HG02852 (cell line): ENCODE results near the gene PIEZO2.

Experiments used
- ATAC-seq: cut with Tn5 transposase; IDR thresholded peaks from one replicate; pipeline ENCODE4 v1.9.1; 2021; ENCODE audit warnings: mild to moderate bottlenecking, moderate library complexity; ENCODE audit not compliant: unreplicated experiment

The PIEZO2 gene

DNA sequence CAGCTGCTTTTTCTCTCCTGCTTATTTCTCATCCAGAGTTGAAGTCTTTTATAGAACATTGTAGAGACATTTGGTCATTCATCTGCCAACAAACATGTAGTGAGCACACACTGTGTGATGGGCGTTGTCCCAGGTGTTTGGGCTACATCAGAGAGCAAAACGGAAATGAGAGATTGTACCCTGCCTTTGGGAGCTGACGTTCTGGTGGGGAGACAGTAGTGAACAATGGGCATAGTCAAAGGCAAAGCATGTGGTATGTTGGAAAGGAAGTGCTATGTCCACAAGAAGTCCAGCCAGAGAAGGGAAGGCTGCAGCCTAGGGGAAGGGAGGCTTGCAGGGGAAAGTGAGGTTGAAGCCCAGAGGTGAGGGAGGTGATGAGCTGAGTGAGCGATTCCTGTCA is 78.1 kb downstream of the PIEZO2 start:
- ATAC-seq: no peak

DNA sequence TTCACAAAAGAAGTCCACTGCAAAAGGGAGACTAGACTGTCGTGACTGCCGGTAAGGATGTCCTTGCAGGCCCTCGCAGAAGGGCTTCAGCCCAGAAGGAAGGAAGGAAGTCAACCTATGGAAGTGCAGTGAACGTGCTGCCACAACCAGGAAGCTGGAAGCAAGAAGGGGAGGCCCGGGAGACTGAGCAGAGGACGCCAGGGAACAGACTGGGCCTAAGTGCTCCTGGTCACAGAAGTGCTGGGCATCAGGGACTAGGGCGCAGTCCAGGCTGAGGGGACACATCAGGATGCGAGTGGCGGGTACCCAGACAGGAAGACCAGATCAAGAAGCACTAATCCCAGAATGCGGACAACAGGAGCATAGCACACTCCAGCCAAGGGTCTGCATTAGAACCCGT is 78.8 kb downstream of the PIEZO2 start:
- no peak for ATAC-seq

- no peak for ATAC-seq
Measured at GRCh38 chr18:11066038-11066437, 83.3 kb downstream of the PIEZO2 start.

- no peak for ATAC-seq
Measured at GRCh38 chr18:11064727-11065460, 84.5 kb downstream of the PIEZO2 start.

GRCh38 chr18:11064106-11064505 is 85.3 kb downstream of the PIEZO2 start:
- ATAC-seq: no peak

DNA sequence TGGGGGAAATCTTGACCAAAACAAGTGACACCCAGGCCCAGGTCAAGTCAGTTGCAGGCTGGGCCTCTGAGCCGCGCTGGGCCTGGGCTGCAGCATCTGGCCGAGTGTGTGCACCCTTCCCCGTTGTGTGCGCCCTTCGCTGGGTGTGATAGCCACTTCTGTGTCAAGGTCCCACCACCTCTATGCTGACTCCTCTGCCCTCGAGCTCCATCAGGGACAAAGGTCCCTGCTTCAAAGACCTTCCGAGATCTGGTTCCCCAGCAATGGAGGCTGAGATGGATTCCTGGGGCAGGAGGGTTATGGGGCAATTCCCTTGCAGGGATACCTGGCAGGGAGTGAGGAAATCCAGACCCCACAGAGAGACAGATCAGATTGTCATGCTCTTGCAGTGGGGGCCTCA is 93.6 kb downstream of the PIEZO2 start:
- no peak for ATAC-seq

- no peak for ATAC-seq
Measured at GRCh38 chr18:11054497-11054896, 94.9 kb downstream of the PIEZO2 start.

DNA sequence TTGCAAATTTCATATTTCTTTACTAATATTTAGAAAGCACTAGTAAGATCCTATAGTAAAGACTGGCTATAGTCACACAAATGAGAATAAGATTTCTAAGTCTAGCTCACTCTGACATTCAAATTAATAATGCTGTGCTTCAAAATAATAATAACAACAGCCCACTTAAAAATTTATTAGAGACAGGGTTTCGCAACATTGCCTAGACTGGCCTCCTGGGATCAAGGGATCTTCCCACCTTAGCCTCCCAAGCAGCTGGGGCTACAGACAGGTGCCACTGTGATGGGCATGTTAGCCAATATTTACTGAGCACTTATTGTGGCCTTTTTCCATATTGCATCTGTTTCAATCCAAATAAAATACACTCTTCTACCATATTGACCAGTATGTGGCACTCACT is 96.1 kb downstream of the PIEZO2 start:
- no peak for ATAC-seq

DNA sequence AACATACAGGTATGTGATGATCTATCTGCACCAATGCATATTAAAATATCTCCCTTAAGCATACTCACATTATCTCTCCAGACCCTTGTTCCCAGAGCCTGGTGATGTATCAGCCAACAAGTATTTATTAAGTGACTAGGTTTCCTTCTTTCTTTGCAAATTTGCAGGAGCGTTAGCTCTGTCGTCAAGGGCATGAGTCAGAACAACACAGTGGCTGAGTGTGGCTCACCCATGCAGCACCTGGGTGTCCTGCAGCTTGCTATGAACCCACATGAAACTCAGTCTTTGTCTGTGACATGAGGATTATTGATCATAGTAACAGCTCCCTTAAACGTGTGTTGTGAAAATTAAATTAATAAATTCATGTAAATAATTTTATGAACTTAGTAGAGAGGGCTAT is 96.6 kb downstream of the PIEZO2 start:
- no peak for ATAC-seq

- ATAC-seq: no peak
Measured at GRCh38 chr18:11051462-11051861, 97.9 kb downstream of the PIEZO2 start.

GRCh38 chr18:11050966-11051365 is 98.4 kb downstream of the PIEZO2 start:
- no peak for ATAC-seq

DNA sequence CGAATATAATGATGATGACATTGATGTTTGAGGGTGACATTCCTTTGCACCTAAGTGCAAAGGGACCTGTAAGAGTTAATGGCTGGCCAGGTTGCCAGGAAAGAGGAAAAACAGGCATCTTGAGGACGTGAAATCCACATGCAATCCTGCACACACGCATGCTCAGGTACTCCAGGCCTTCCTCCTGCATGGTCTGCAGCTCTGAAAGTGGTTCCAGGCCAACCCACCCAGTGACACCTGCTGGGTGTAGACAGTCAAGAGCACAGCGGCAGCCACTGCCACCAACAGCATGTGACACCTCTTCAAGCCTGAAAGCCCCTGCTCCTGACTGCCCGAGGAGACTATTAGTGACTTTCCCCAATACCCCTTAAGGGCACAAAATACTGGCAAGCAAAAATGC is 101.6 kb downstream of the PIEZO2 start:
- ATAC-seq: no peak

- ATAC-seq: no peak
Measured at GRCh38 chr18:11047156-11047555, 102.2 kb downstream of the PIEZO2 start.

GRCh38 chr18:11046140-11046539 is 103.2 kb downstream of the PIEZO2 start:
- ATAC-seq: no peak

DNA sequence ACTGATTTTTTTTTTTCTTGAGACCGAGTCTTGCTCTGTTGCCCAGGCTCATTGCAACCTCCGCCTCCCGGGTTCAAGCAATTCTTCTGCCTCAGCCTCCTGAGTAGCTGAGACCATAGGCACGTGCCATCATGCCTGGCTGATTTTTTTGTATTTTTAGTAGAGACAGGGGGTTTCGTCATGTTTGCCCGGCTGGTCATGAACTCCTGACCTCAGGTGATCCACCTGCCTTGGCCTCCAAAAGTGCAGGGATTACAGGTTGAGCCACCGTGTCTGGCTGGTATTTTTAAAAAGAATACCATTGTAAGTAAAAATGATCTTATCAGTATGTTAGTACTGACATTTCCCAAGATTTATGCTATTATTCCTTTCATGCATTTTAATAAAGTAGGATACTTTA is 105.7 kb downstream of the PIEZO2 start:
- no peak for ATAC-seq

DNA sequence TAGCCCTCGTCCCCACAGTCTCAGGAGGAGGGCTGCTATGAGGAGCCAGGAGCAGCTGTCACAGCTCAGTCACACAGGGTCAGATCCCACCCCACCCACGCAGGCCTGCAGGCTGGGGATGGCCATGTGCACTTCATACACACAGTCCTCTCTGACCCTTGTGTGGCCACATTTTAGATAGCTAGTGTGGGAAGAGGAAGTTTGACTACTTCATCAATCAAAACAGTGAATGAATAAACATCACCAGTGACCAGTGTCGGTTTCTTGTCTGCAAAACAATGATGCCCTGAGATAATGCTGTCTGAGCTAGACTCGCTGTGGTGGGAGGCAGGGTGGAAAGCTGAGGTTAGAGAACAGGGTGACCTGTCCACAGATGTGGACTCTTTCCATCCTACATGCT is 107.1 kb downstream of the PIEZO2 start:
- no peak for ATAC-seq

DNA sequence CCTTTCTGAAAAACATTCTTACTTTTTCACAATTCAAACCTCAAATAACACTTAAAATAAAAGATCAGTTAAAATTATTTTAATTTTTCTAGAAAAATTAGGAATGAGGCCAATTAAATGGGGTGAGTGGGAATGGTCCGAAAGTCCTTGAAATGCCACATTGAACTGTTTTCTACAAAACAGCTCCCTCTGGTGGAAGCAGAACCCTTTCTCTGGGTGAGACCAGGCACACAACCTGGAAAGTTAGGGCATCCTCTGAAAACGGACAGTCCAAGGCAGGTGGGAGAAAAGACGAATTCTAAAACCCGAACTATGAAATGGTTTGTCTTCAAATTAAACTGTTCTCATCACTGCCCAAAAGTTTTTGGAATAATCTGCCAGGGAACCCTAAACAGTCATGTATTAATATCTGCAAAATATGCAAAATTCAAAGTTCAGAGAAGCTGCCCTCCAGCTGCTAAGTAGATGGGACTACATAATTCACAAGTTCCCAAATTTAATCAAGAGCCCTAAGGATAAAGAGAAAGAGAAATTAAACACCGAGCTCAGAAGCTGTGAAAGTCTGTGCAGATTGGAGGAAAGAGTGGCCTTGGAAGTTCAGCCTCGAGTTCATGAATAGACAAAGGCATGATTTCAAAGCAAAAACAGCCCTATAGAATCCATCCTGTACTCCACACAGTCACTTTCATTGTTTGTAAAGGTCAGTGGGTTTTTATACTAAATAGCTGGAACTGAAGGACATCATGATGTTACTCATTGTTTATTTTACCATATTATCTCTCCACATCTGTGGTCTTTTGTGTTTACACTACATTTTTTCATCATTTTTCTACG is 108.3 kb downstream of the PIEZO2 start:
- ATAC-seq: no peak

DNA sequence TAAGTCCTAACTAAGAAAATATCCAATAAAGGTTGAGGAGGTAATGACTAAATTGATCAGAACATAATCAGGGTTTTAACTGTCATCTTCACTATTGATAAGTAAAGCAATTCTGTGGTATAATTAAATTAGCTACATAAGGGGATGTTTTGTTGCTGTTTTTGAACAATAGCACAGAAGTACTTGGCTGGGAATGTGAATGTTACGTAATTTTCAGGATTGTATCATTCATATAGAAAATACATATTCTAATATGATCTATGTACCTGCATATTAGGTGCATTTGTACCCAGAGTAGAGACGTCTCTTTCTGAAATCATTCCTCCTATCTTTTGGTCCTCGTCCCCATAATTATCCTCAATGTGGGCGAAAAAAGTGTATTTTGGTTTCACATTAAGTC is 109.0 kb downstream of the PIEZO2 start:
- ATAC-seq: no peak

DNA sequence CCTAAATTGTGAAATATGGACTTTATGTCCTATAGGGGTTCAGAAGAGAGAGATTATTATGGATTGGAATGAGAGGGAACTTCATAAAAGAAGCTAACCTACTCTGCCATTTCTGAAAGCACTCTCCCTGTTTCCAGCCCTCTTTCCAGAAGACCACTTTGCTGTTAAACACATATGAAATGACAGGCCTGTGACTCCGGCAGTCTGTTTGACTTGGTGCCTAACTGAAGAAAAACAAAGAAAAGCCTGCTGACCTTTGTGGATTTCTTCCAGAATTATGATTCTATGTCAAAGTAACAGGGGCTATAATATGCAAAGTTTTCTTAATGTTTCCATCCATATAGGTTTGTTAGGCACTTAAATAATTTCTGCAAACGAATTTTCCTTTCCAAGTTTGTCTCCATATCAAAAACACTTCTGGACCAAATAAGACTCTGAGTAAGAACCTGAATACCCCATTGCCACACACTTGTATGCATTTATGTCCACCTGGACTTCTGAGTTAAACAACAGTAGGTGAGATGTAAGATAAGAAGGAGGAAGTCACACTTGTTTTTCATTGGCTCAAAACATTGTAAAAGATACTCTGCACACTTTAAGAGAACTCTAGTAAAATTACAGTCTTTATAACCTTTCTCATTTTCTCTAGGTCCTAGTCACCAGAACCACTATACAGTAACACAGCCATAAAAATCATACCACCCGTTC is 111.7 kb downstream of the PIEZO2 start:
- no peak for ATAC-seq

DNA sequence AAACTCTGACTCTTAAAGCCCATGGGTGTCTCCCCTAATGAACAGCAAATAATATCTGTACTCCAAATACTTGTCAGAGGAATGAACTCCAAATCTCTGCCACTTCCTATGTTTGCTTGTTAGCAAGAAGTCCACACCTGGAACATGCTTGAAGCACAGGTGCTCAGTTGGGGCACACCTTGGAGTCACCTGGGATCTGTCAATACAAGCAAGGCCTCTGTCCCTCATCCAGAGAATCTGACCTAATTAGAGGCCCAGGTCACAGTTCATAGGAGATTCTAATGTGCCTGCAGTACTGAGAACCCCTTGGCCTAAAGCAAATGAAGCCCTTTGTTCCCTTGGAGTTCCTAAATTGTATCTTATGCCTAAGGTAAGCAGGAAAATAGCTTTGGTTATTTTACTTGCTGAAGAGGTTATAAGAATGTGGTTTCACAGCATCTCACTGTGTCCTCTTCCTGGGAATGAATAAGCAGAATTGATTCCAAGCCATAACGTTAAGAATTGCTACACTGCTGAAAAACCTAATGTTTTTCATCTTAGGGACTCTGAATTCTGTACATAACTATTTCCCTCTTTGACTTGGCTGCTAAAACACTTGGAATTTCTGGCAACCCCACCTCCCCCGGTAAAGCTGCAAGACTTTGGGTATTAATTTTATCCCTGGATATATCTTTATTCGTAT is 113.4 kb downstream of the PIEZO2 start:
- ATAC-seq: no peak

- no peak for ATAC-seq
Measured at GRCh38 chr18:11035376-11035775, 114.0 kb downstream of the PIEZO2 start.
